ENCODE results near the gene GPHA2. TPM values are rescaled to one million over a fixed set of nuclear protein-coding genes. Genes with fewer than 3 reads are reported as not detected.
A peak's percentile ranks its signal among the peaks of the same experiment; 100 is the strongest.

The GPHA2 gene
- total and polyA plus RNA-seq, 10 donors = 0.89 to 4.4 (median 1.2) TPM; not detected in 7

GRCh38 chr11:64891215-64891848 lies 44.4 kb downstream of the GPHA2 start:
- WGBS, 5 donors = 91 to 96% (median 95%) methylated on average over 19 to 25 of the region's 25 CpGs
- H3K9me3 ChIP-seq = no peaks in the 10 kb centered on the region
- DNase-seq = no peak

GRCh38 chr11:64890522-64890939 lies 45.2 kb downstream of the GPHA2 start:
- Histone ChIP-seq H3K36me3 (peaks cover 0 to 12% (median 7%) of the 10 kb centered on the region in 6 donors), H3K27me3 (replicated peaks in 1 of 7) (no peaks in the 10 kb centered on the region), H3K4me1 (peaks cover 26 to 73% (median 48%) of the 10 kb centered on the region in 6 donors), H3K9me3 (no peaks in the 10 kb centered on the region), H3K27ac (no peak overlapping the region), H3K4me3 (no peak overlapping the region)
- TF ChIP-seq CTCF (IDR thresholded peaks at IDR 0.05 in 8 of 11, conservative IDR thresholded peaks at IDR 0.05 in 3 of 11) = no peak
- no peak for TF ChIP-seq POLR2A (IDR thresholded peaks at IDR 0.05)
- no peak for TF ChIP-seq POLR2AphosphoS5 (IDR thresholded peaks at IDR 0.05)
- intact Hi-C loops (cut with DNase I; ENCODE audit: low total_unique reads) = no loop called here
- no peak for DNase-seq
- WGBS, 5 donors = 92 to 96% (median 94%) methylated on average over 7 of the region's 7 CpGs

More at GRCh38 chr11:64891215-64891848, 44.4 kb downstream of the GPHA2 start:
- no peak overlapping the region for H3K27ac ChIP-seq
- H3K27me3 ChIP-seq (replicated peaks in 1 of 7) = no peaks in the 10 kb centered on the region
- intact Hi-C loops (cut with DNase I; ENCODE audit: low total_unique reads) = no loop called here
- H3K4me1 ChIP-seq = peaks cover 26 to 65% (median 46%) of the 10 kb centered on the region in 6 donors
- H3K4me3 ChIP-seq = no peak overlapping the region
- TF ChIP-seq CTCF (IDR thresholded peaks at IDR 0.05 in 8 of 11, conservative IDR thresholded peaks at IDR 0.05 in 3 of 11) = no peak
- TF ChIP-seq POLR2A (IDR thresholded peaks at IDR 0.05) = no peak
- no peak for TF ChIP-seq POLR2AphosphoS5 (IDR thresholded peaks at IDR 0.05)
- peaks cover 0 to 20% (median 10%) of the 10 kb centered on the region in 6 donors for H3K36me3 ChIP-seq

- TF ChIP-seq CTCF (IDR thresholded peaks at IDR 0.05 in 8 of 11, conservative IDR thresholded peaks at IDR 0.05 in 3 of 11) = no peak
- TF ChIP-seq POLR2A (IDR thresholded peaks at IDR 0.05) = no peak
- no peak for TF ChIP-seq POLR2AphosphoS5 (IDR thresholded peaks at IDR 0.05)
- intact Hi-C loops (cut with DNase I; ENCODE audit: low total_unique reads) = no loop called here
- DNase-seq = no peak
- Histone ChIP-seq H3K27ac (peak overlapping the region in 3 of 8 donors; percentile 80 to 87 (median 85)), H3K36me3 (no peaks in the 10 kb centered on the region), H3K4me3 (no peak overlapping the region), H3K27me3 (replicated peaks in 1 of 7) (no peaks in the 10 kb centered on the region), H3K4me1 (peaks cover 20 to 79% (median 44%) of the 10 kb centered on the region in 6 donors), H3K9me3 (no peaks in the 10 kb centered on the region)
- 71 to 88% (median 75%) methylated on average over 9 of the region's 9 CpGs for WGBS, 5 donors
Measured at GRCh38 chr11:64888729-64889511, 46.8 kb downstream of the GPHA2 start.

GRCh38 chr11:64888406-64888728 lies 47.3 kb downstream of the GPHA2 start:
- H3K27ac ChIP-seq = peak overlapping the region in 7 of 8 donors; percentile 61 to 87 (median 76)
- no peaks in the 10 kb centered on the region for H3K36me3 ChIP-seq
- peaks cover 16 to 79% (median 39%) of the 10 kb centered on the region in 6 donors for H3K4me1 ChIP-seq
- H3K27me3 ChIP-seq (replicated peaks in 1 of 7) = no peaks in the 10 kb centered on the region
- intact Hi-C loops (cut with DNase I; ENCODE audit: low total_unique reads) = no loop called here
- WGBS, 5 donors = 65 to 77% (median 68%) methylated on average over 6 to 8 of the region's 8 CpGs
- no peaks in the 10 kb centered on the region for H3K9me3 ChIP-seq
- DNase-seq = no peak
- peak overlapping the region in 5 of 8 donors; percentile 18 to 59 (median 25) for H3K4me3 ChIP-seq
- TF ChIP-seq CTCF (IDR thresholded peaks at IDR 0.05 in 8 of 11, conservative IDR thresholded peaks at IDR 0.05 in 3 of 11) (no peak), POLR2A (IDR thresholded peaks at IDR 0.05) (no peak), POLR2AphosphoS5 (IDR thresholded peaks at IDR 0.05) (no peak)
